OCI-LY7 (cell line): ENCODE measurements around the gene DNAJC21. TPM values are rescaled to one million over a fixed set of nuclear protein-coding genes. Genes with fewer than 3 reads are reported as not detected.

Source experiments
- BruUV-seq: library from RNA; stranded (reverse); fragments of 400-500 nt; replicated peaks from 2 replicates; lab custom pipeline; 2021; lab: Mats Ljungman, UMichigan
- CTCF ChIA-PET: fragments of 300-600 bp; sonication (Branson Sonifier 250); formaldehyde crosslinking; loops from one replicate; lab custom pipeline; 2022; ENCODE audit warnings: antibody characterized with exemption; ENCODE audit not compliant: unreplicated experiment; lab: Charles Lee
- POLR2A ChIA-PET: fragments of 300-600 bp; sonication (Branson Sonifier 250); formaldehyde crosslinking; loops from one replicate; lab custom pipeline; 2022; ENCODE audit warnings: antibody characterized with exemption; lab: Charles Lee
- DNase-seq: peaks from one replicate; pipeline ENCODE4 v3.0.0-alpha.2; 2015; ENCODE audit warnings: low spot score
- H2AFZ ChIP-seq: fragments of 200-600 bp; sonication (generic), shearing (Covaris generic); 2 replicates; pipeline ENCODE4 v1.6.1; 2014; ENCODE audit warnings: mild to moderate bottlenecking, antibody characterized with exemption, low read length, moderate library complexity
- H3K27ac ChIP-seq: fragments of 200-600 bp; sonication (generic); 2 replicates; pipeline ENCODE4 v1.5.1; 2014; ENCODE audit warnings: mixed run types, low read depth, mild to moderate bottlenecking, moderate library complexity, low read length, inconsistent platforms; ENCODE audit not compliant: poor library complexity, severe bottlenecking
- H3K36me3 ChIP-seq: fragments of 200-600 bp; sonication (generic); 2 replicates; pipeline ENCODE4 v1.6.1; 2014; ENCODE audit warnings: mild to moderate bottlenecking, antibody characterized with exemption, low read length, moderate library complexity, mixed read lengths; ENCODE audit not compliant: insufficient read depth
- H3K4me1 ChIP-seq: fragments of 200-600 bp; sonication (generic); 2 replicates; pipeline ENCODE4 v1.5.1; 2014; ENCODE audit warnings: mild to moderate bottlenecking, low read length; ENCODE audit not compliant: insufficient read depth, poor library complexity, severe bottlenecking
- H3K4me2 ChIP-seq: fragments of 200-600 bp; sonication (generic); 2 replicates; pipeline ENCODE4 v1.6.1; 2014; ENCODE audit warnings: mild to moderate bottlenecking, low read length
- H3K4me3 ChIP-seq: fragments of 200-600 bp; sonication (generic); 2 replicates; pipeline ENCODE4 v1.5.1; 2014; ENCODE audit warnings: mild to moderate bottlenecking, low read depth, low read length; ENCODE audit not compliant: poor library complexity, severe bottlenecking
- H3K79me2 ChIP-seq: fragments of 200-600 bp; sonication (generic); 2 replicates; pipeline ENCODE4 v1.6.1; 2016; ENCODE audit warnings: low read depth, mild to moderate bottlenecking, low read length, moderate library complexity, mixed read lengths; ENCODE audit not compliant: insufficient read depth
- H3K9me2 ChIP-seq: fragments of 200-600 bp; sonication (generic); 2 replicates; pipeline ENCODE4 v1.6.1; 2016; ENCODE audit warnings: mild to moderate bottlenecking, low read length, mixed read lengths; ENCODE audit not compliant: insufficient read depth
- H3K9me3 ChIP-seq: fragments of 200-600 bp; sonication (generic); 2 replicates; pipeline ENCODE4 v1.6.1; 2014; ENCODE audit warnings: mild to moderate bottlenecking, mixed run types, low read length, mixed read lengths
- H4K20me1 ChIP-seq: fragments of 200-600 bp; sonication (generic); 2 replicates; pipeline ENCODE4 v1.6.1; 2014; ENCODE audit warnings: mild to moderate bottlenecking, antibody characterized with exemption, low read length, moderate library complexity, mixed read lengths; ENCODE audit not compliant: insufficient read depth
- EZH2phosphoT487 ChIP-seq: fragments of 200-600 bp; sonication (generic); IDR thresholded peaks from 2 replicates; pipeline ENCODE4 v1.6.1; 2018; ENCODE audit warnings: low read depth, borderline replicate concordance, mild to moderate bottlenecking, mixed run types, antibody characterized with exemption, low read length, moderate library complexity, mixed read lengths
- intact Hi-C: fragments of 100-400 bp; cut with micrococcal nuclease; formaldehyde crosslinking; loops from one replicate; pipeline ENCODE4 v1.10.0; 2022; ENCODE audit not compliant: unreplicated experiment
- total RNA-seq, 2 experiments: library from RNA; depleted of rRNA in 1 of 2; stranded (reverse); fragments of >200 nt in 1 of 2; shearing (Covaris generic) in 1 of 2; gene quantifications; 2 replicates each; pipeline ENCODE4 v1.2.3, GENCODE V29; 2014 to 2022
- TF ChIP-seq, protein P1 (sequence below): fragments of 200-600 bp; sonication (generic); conservative IDR thresholded peaks from 2 replicates; pipeline ENCODE4 v1.5.1; 2014; ENCODE audit warnings: mild to moderate bottlenecking, antibody characterized with exemption, low read length, moderate library complexity, mixed read lengths

The DNAJC21 gene
- total RNA-seq, 2 experiments from 2014 or later = 29.4 to 67.6 TPM

GRCh38 chr5:35001842-35002241, 72.5 kb downstream of the DNAJC21 start:
- DNase-seq = no peak
- no peak overlapping the region for H2AFZ ChIP-seq
- no peaks in the 10 kb centered on the region for H3K79me2 ChIP-seq
- no peaks in the 10 kb centered on the region for H3K9me2 ChIP-seq
- no peaks in the 10 kb centered on the region for H4K20me1 ChIP-seq
- POLR2A ChIA-PET = interaction anchor here (0.6 to 0.7 kb wide), 3 partner anchors 10 to 496 kb away, joined by 3 read pairs; no protein-coding TSS in a partner anchor
- CTCF ChIA-PET = no interaction called here
- no peak overlapping the region for H3K4me3 ChIP-seq
- intact Hi-C loops = loop anchor here (2.0 to 5.0 kb wide), 2 partner anchors 479 to 530 kb away; no protein-coding TSS in a partner anchor
- TF ChIP-seq EZH2phosphoT487 = no peak
- TF ChIP-seq, protein P1, sequence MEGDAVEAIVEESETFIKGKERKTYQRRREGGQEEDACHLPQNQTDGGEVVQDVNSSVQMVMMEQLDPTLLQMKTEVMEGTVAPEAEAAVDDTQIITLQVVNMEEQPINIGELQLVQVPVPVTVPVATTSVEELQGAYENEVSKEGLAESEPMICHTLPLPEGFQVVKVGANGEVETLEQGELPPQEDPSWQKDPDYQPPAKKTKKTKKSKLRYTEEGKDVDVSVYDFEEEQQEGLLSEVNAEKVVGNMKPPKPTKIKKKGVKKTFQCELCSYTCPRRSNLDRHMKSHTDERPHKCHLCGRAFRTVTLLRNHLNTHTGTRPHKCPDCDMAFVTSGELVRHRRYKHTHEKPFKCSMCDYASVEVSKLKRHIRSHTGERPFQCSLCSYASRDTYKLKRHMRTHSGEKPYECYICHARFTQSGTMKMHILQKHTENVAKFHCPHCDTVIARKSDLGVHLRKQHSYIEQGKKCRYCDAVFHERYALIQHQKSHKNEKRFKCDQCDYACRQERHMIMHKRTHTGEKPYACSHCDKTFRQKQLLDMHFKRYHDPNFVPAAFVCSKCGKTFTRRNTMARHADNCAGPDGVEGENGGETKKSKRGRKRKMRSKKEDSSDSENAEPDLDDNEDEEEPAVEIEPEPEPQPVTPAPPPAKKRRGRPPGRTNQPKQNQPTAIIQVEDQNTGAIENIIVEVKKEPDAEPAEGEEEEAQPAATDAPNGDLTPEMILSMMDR = no peak
- no peaks in the 10 kb centered on the region for H3K4me1 ChIP-seq
- BruUV-seq = no TSS peak
- H3K9me3 ChIP-seq = no peaks in the 10 kb centered on the region
- no peak overlapping the region for H3K4me2 ChIP-seq
- no peaks in the 10 kb centered on the region for H3K36me3 ChIP-seq
- H3K27ac ChIP-seq = no peak overlapping the region

- Histone ChIP-seq H3K79me2 (no peaks in the 10 kb centered on the region), H3K9me3 (no peaks in the 10 kb centered on the region), H2AFZ (no peak overlapping the region), H3K4me3 (no peak overlapping the region), H3K4me1 (no peaks in the 10 kb centered on the region), H3K27ac (no peak overlapping the region), H4K20me1 (no peaks in the 10 kb centered on the region), H3K4me2 (no peak overlapping the region), H3K9me2 (no peaks in the 10 kb centered on the region), H3K36me3 (no peaks in the 10 kb centered on the region)
- intact Hi-C loops = loop anchor here (2.0 to 5.0 kb wide), 2 partner anchors 480 to 530 kb away; no protein-coding TSS in a partner anchor
- DNase-seq = no peak
- ChIA-PET CTCF (no interaction called here), POLR2A (interaction anchor here (0.6 to 0.7 kb wide), 3 partner anchors 11 to 497 kb away, joined by 3 read pairs; no protein-coding TSS in a partner anchor)
- no peak for TF ChIP-seq EZH2phosphoT487
- TF ChIP-seq, protein P1 = no peak
- BruUV-seq = no TSS peak
Observed at GRCh38 chr5:35002459-35002858, 73.1 kb downstream of the DNAJC21 start.
